K562 (cell line): ENCODE data around the gene E2F7. TPM values are rescaled to one million over a fixed set of nuclear protein-coding genes. Genes with fewer than 3 reads are reported as not detected.

Experiments
- ATAC-seq: fragments of 200-7000 bp; cut with Tn5 transposase; 3 replicates; pipeline ENCODE4 v1.9.1; 2020; ENCODE audit warnings: moderate library complexity
- BruUV-seq: library from RNA; stranded (reverse); fragments of 400-500 nt; replicated peaks from 2 replicates; lab custom pipeline; 2021; lab: Mats Ljungman, UMichigan
- CTCF ChIA-PET: fragments of 300-600 bp; formaldehyde crosslinking; extraction: SDS; loops from one replicate; lab custom pipeline; 2021; ENCODE audit warnings: low intra/inter-chr PET ratio; lab: Yijun Ruan, JAX
- POLR2A ChIA-PET: fragments of 300-600, 350-650 bp; sonication (Branson Sonifier 250); formaldehyde crosslinking; extraction: SDS; loops from one replicate; lab custom pipeline; 2021; ENCODE audit warnings: antibody characterized with exemption, inconsistent platforms; lab: Yijun Ruan, JAX
- DNase-seq, 4 experiments: peaks; one replicate each; pipeline versions ENCODE4 v3.0.0 to v3.0.0-alpha.2; 2011 to 2018; ENCODE audit warnings: low spot score in 3 of 4, mixed read lengths in 3 of 4; ENCODE audit errors: extremely low read depth in 1 of 4
- FAIRE-seq: peaks from 2 replicates; lab custom pipeline; 2011; peaks lifted over from hg19 to GRCh38; lab: Jason Lieb, UNC
- H2AFZ ChIP-seq: 2 replicates; pipeline ENCODE4 v1.6.0; 2011; ENCODE audit warnings: low read depth, low read length, control low read depth, inconsistent platforms
- H3K27ac ChIP-seq: fragments of 200-600 bp; 3 replicates; pipeline ENCODE4 v1.8.0; 2011; ENCODE audit warnings: low read depth, mild to moderate bottlenecking, control low read depth, inconsistent platforms, low read length, moderate library complexity, mixed read lengths; ENCODE audit errors: extremely low read depth
- H3K27me3 ChIP-seq, 2 experiments: fragments of 300-600 bp in 1 of 2; 2 replicates in 1 of 2; 3 replicates in 1 of 2; pipeline versions ENCODE4 v1.6.0 to v1.8.0; 2011; ENCODE audit warnings: inconsistent platforms in 2 of 2, low read length in 2 of 2, mild to moderate bottlenecking in 1 of 2, mixed read lengths in 1 of 2, moderate library complexity in 1 of 2; ENCODE audit not compliant: control insufficient read depth in 2 of 2, insufficient read depth in 2 of 2
- H3K36me3 ChIP-seq: fragments of 300-600 bp; 3 replicates; pipeline ENCODE4 v1.8.0; 2011; ENCODE audit warnings: mild to moderate bottlenecking, low read length, inconsistent platforms; ENCODE audit not compliant: control insufficient read depth, insufficient read depth
- H3K4me1 ChIP-seq, 2 experiments: fragments of 200-600 bp in 1 of 2; replicated peaks in 1 of 2; 2 replicates in 1 of 2; 3 replicates in 1 of 2; pipeline versions ENCODE4 v1.5.1 to v1.8.0; 2011; ENCODE audit warnings: inconsistent platforms in 2 of 2, low read length in 2 of 2, mild to moderate bottlenecking in 1 of 2, mixed read lengths in 1 of 2, moderate library complexity in 1 of 2; ENCODE audit not compliant: control insufficient read depth in 2 of 2, insufficient read depth in 2 of 2
- H3K4me2 ChIP-seq: 2 replicates; pipeline ENCODE4 v1.6.1; 2011; ENCODE audit warnings: low read length, control low read depth, inconsistent platforms, mixed read lengths; ENCODE audit not compliant: insufficient read depth
- H3K4me3 ChIP-seq: fragments of 200-600 bp; sonication (generic), shearing (Covaris generic); 2 replicates; pipeline ENCODE4 v1.5.1; 2016; ENCODE audit warnings: control low read depth, inconsistent platforms
- H3K79me2 ChIP-seq: fragments of 200-600 bp; 3 replicates; pipeline ENCODE4 v1.8.0; 2011; ENCODE audit warnings: low read length, inconsistent platforms; ENCODE audit not compliant: control insufficient read depth, insufficient read depth
- H3K9ac ChIP-seq, 2 experiments: 2 replicates each; pipeline versions ENCODE4 v1.6.0 to v1.6.1; 2011; ENCODE audit warnings: low read depth in 2 of 2, low read length in 2 of 2, control low read depth in 1 of 2, inconsistent platforms in 1 of 2, mild to moderate bottlenecking in 1 of 2, mixed read lengths in 1 of 2; ENCODE audit not compliant: insufficient read depth in 1 of 2
- H3K9me1 ChIP-seq: one replicate; pipeline ENCODE4 v1.6.0; 2011; ENCODE audit warnings: inconsistent platforms, mild to moderate bottlenecking, low read length, moderate library complexity; ENCODE audit not compliant: control insufficient read depth, insufficient read depth
- H3K9me3 ChIP-seq: replicated peaks from 2 replicates; pipeline ENCODE4 v1.5.1; 2011; ENCODE audit warnings: low read depth, low read length, inconsistent platforms; ENCODE audit not compliant: control insufficient read depth, insufficient read depth
- H4K20me1 ChIP-seq: replicated peaks from 2 replicates; pipeline ENCODE4 v1.6.1; 2011; ENCODE audit warnings: low read length, inconsistent platforms, mixed read lengths; ENCODE audit not compliant: control insufficient read depth, insufficient read depth
- ARNT ChIP-seq, 2 experiments: fragments of 450-650 bp; IDR thresholded peaks; 2 replicates each; pipeline ENCODE4 v1.6.1; 2016; ENCODE audit warnings: mild to moderate bottlenecking in 1 of 2
- EZH2 ChIP-seq: IDR thresholded peaks from 2 replicates; pipeline ENCODE4 v1.6.1; 2012; ENCODE audit warnings: low read depth, mild to moderate bottlenecking, inconsistent platforms, low read length, borderline replicate concordance
- HEY1 ChIP-seq: fragments of 250-450 bp; sonication (Bioruptor Pico); IDR thresholded peaks from 2 replicates; pipeline ENCODE4 v1.5.0; 2020; ENCODE audit warnings: mild to moderate bottlenecking, moderate library complexity, borderline replicate concordance
- MCM7 ChIP-seq, 2 experiments: fragments of 450-650 bp; IDR thresholded peaks; 2 replicates each; pipeline ENCODE4 v1.6.1; 2016 to 2018
- RUNX1 ChIP-seq: sonication (generic); IDR thresholded peaks from 2 replicates; pipeline ENCODE4 v1.6.1; 2016; ENCODE audit warnings: antibody characterized with exemption, low read depth
- SMARCA4 ChIP-seq: fragments of 450-650 bp; IDR thresholded peaks from 2 replicates; pipeline ENCODE4 v1.6.1; 2016
- SREBF1 ChIP-seq: fragments of 150-350 bp; IDR thresholded peaks from 2 replicates; pipeline ENCODE4 v1.6.1; 2014; ENCODE audit warnings: antibody characterized with exemption, low read depth, low read length, borderline replicate concordance
- ZBTB2 ChIP-seq: fragments of 450-650 bp; IDR thresholded peaks from 2 replicates; pipeline ENCODE4 v1.6.1; 2016; ENCODE audit warnings: antibody characterized with exemption
- ZNF280A ChIP-seq: fragments of 450-650 bp; IDR thresholded peaks from 2 replicates; pipeline ENCODE4 v1.6.1; 2018; ENCODE audit warnings: mild to moderate bottlenecking, low read depth; ENCODE audit not compliant: partially characterized antibody
- ZNF445 ChIP-seq: fragments of 250-450 bp; sonication (Bioruptor Pico); IDR thresholded peaks from 2 replicates; pipeline ENCODE4 v1.4.0; 2020; ENCODE audit warnings: low read depth, mild to moderate bottlenecking, moderate library complexity
- WGBS: fragments of 100-300 bp; shearing (Covaris generic); methylation state at CpG from one replicate; pipeline ENCODE4 v1.1.6; 2016; ENCODE audit warnings: low coverage, mixed read lengths; ENCODE audit not compliant: insufficient coverage; ENCODE audit errors: missing lambda C conversion rate; 5-methylcytosine and 5-hydroxymethylcytosine counted together
- in situ Hi-C: fragments of 300-500 bp; cut with MboI; formaldehyde crosslinking; loops from 4 replicates; pipeline ENCODE4 v1.15.0; 2018; ENCODE audit warnings: inconsistent platforms, mixed read lengths
- intact Hi-C: fragments of 100-400 bp; cut with micrococcal nuclease; formaldehyde crosslinking; loops from 2 replicates; pipeline ENCODE4 v1.14.2; 2022
- polyA plus RNA-seq, 8 experiments: library from polyadenylated mRNA; depleted of rRNA in 4 of 8; stranded (reverse) in 5 of 8; unstranded in 3 of 8; fragments of >200 nt; fragmentation: Nextera tagmentation in 2 of 8; fragmentation: Illumina TruSeq in 1 of 8; extraction: Ambion mirVana in 2 of 8; extraction: Trizol in 1 of 8; gene quantifications; 2 replicates each; pipeline versions ENCODE4 v1.2.1 to v1.2.3, GENCODE V29; 2011 to 2014; ENCODE audit warnings: inconsistent platforms in 1 of 8, missing spikeins in 1 of 8
- total RNA-seq, 7 experiments: library from RNA; depleted of rRNA in 6 of 7; stranded (reverse); fragments of >200 nt in 6 of 7; fragmentation: Illumina TruSeq in 2 of 7; extraction: Trizol in 2 of 7; gene quantifications; 2 replicates each; pipeline versions ENCODE4 v1.2.1 to v1.2.3, GENCODE V29; 2011 to 2021; ENCODE audit warnings: low replicate concordance in 1 of 7
- TF ChIP-seq, protein P1 (sequence below): fragments of 450-650 bp; IDR thresholded peaks from 2 replicates; pipeline ENCODE4 v1.6.1; 2016; ENCODE audit warnings: missing biosample characterization, missing genetic modification characterization
- TF ChIP-seq, protein P2 (sequence below): fragments of 250-450 bp; sonication (Bioruptor Pico); IDR thresholded peaks from 2 replicates; pipeline ENCODE4 v1.6.1; 2021; ENCODE audit warnings: mild to moderate bottlenecking
- TF ChIP-seq, protein P3 (sequence below): fragments of 450-650 bp; IDR thresholded peaks from 2 replicates; pipeline ENCODE4 v1.6.1; 2017; ENCODE audit warnings: antibody characterized with exemption, mild to moderate bottlenecking
- TF ChIP-seq, protein P4 (sequence below): sonication (generic); formaldehyde crosslinking; IDR thresholded peaks from 2 replicates; pipeline ENCODE4 v1.8.1; 2023; ENCODE audit warnings: mild to moderate bottlenecking, missing genetic modification reagents, moderate library complexity

Gene E2F7
- total and polyA plus RNA-seq, 9 of the 15 experiments (the other 6 are each of a cell fraction or from before 2014, with no cell fraction given) = 3.4 to 13.6 (median 8.1) TPM

- H3K4me3 ChIP-seq = no peak overlapping the region
- no peaks in the 10 kb centered on the region for H4K20me1 ChIP-seq
- H3K4me1 ChIP-seq = no peaks in the 10 kb centered on the region
- ChIA-PET POLR2A (no interaction called here), CTCF (no interaction called here)
- H3K9me1 ChIP-seq = no peaks in the 10 kb centered on the region
- H3K27ac ChIP-seq = no peak overlapping the region
- in situ Hi-C loops (no loop called here), intact Hi-C loops (no loop called here)
- no peak overlapping the region for H2AFZ ChIP-seq
- FAIRE-seq (no peak), ATAC-seq (no peak), DNase-seq (no peak)
- H3K27me3 ChIP-seq = no peaks in the 10 kb centered on the region
- no peak overlapping the region for H3K4me2 ChIP-seq
- no peak overlapping the region for H3K9ac ChIP-seq
- 0% methylated on average over 1 of the region's 1 CpG for WGBS
- no TSS peak for BruUV-seq
- H3K9me3 ChIP-seq = no peaks in the 10 kb centered on the region
- H3K36me3 ChIP-seq = no peaks in the 10 kb centered on the region
- no peaks in the 10 kb centered on the region for H3K79me2 ChIP-seq
- TF ChIP-seq, protein P1, sequence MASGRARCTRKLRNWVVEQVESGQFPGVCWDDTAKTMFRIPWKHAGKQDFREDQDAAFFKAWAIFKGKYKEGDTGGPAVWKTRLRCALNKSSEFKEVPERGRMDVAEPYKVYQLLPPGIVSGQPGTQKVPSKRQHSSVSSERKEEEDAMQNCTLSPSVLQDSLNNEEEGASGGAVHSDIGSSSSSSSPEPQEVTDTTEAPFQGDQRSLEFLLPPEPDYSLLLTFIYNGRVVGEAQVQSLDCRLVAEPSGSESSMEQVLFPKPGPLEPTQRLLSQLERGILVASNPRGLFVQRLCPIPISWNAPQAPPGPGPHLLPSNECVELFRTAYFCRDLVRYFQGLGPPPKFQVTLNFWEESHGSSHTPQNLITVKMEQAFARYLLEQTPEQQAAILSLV (tag) = no peak
- TF ChIP-seq SREBF1 (no peak), EZH2 (no peak), HEY1 (no peak), ZNF445 (CRISPR knock-in tag) (no peak), ZBTB2 (no peak), ZNF280A (no peak), MCM7 (IDR thresholded peaks at IDR 0.05) (no peak), ARNT (IDR thresholded peaks at IDR 0.05) (no peak), SMARCA4 (no peak), RUNX1 (no peak)
- TF ChIP-seq, protein P2, sequence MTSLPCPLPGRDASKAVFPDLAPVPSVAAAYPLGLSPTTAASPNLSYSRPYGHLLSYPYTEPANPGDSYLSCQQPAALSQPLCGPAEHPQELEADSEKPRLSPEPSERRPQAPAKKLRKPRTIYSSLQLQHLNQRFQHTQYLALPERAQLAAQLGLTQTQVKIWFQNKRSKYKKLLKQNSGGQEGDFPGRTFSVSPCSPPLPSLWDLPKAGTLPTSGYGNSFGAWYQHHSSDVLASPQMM (CRISPR knock-in tag) = no peak
- TF ChIP-seq, protein P3, sequence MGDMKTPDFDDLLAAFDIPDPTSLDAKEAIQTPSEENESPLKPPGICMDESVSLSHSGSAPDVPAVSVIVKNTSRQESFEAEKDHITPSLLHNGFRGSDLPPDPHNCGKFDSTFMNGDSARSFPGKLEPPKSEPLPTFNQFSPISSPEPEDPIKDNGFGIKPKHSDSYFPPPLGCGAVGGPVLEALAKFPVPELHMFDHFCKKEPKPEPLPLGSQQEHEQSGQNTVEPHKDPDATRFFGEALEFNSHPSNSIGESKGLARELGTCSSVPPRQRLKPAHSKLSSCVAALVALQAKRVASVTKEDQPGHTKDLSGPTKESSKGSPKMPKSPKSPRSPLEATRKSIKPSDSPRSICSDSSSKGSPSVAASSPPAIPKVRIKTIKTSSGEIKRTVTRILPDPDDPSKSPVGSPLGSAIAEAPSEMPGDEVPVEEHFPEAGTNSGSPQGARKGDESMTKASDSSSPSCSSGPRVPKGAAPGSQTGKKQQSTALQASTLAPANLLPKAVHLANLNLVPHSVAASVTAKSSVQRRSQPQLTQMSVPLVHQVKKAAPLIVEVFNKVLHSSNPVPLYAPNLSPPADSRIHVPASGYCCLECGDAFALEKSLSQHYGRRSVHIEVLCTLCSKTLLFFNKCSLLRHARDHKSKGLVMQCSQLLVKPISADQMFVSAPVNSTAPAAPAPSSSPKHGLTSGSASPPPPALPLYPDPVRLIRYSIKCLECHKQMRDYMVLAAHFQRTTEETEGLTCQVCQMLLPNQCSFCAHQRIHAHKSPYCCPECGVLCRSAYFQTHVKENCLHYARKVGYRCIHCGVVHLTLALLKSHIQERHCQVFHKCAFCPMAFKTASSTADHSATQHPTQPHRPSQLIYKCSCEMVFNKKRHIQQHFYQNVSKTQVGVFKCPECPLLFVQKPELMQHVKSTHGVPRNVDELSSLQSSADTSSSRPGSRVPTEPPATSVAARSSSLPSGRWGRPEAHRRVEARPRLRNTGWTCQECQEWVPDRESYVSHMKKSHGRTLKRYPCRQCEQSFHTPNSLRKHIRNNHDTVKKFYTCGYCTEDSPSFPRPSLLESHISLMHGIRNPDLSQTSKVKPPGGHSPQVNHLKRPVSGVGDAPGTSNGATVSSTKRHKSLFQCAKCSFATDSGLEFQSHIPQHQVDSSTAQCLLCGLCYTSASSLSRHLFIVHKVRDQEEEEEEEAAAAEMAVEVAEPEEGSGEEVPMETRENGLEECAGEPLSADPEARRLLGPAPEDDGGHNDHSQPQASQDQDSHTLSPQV = no peak
- TF ChIP-seq, protein P4, sequence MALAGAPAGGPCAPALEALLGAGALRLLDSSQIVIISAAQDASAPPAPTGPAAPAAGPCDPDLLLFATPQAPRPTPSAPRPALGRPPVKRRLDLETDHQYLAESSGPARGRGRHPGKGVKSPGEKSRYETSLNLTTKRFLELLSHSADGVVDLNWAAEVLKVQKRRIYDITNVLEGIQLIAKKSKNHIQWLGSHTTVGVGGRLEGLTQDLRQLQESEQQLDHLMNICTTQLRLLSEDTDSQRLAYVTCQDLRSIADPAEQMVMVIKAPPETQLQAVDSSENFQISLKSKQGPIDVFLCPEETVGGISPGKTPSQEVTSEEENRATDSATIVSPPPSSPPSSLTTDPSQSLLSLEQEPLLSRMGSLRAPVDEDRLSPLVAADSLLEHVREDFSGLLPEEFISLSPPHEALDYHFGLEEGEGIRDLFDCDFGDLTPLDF (CRISPR knock-in tag) = no peak
Measured at GRCh38 chr12:77102691-77103090, 37.3 kb upstream of the E2F7 start.
